NK-92 treated with Interleukin-12 subunit alpha and Interleukin-12 subunit beta, amount 100 ng/mL, for 24 hours (cell line): ENCODE results near the gene ZMYND11.

ENCODE experiments used
- DNase-seq: peaks from one replicate; lab custom pipeline; 2025; lab: John Stamatoyannopoulos, UW

Gene ZMYND11

DNA sequence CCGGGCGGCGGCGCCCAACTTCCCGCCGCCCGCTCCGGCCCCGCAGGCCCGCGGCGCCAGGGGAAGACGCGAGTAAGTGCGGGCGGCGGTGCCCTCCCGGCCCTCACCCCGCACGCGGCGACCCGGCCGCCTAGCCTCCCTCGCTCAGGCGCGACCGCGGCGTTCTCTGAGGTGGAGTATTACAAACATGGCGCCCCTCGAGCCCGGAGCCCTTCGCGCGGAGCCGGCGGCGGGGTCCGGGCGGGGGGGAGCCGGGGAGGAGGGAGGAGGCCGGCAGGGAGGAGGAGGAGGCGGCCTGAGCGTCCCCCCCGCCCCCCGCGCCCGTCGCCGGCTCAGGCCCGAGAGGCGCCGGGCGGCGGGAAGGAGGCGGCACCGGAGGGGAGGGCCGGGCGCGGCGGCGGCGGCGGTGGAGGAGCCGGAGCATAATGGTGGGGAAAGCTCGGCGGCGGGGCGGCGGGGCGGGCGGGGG, at the start of gene ZMYND11:
Gene ZMYND11, plus strand, starts transcription at position 324 of the 469 bp plus-strand sequence. CDS start 44,558 bp downstream, outside the sequence.
- DNase-seq = peak; percentile 36

DNA sequence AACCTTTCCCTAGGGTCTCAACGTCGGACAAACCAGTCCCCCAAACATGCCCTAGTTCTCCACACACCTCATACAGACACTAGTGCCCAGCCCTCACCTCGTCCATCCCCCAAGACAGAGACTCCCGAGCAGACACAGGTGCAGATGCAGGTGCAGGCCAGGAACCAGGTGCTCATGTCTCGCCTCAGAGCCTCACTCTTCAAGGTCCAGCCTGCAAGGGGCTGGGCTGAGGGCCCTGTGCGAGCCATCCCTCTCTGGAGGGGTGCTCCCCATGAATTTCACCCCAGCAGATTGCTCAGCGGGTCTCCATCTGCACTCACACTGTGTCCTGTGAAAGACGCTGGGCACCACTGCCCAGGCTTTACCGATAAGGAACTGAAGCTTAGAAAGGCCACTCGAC, 49.2 kb upstream of the ZMYND11 start:
- no peak for DNase-seq

DNA sequence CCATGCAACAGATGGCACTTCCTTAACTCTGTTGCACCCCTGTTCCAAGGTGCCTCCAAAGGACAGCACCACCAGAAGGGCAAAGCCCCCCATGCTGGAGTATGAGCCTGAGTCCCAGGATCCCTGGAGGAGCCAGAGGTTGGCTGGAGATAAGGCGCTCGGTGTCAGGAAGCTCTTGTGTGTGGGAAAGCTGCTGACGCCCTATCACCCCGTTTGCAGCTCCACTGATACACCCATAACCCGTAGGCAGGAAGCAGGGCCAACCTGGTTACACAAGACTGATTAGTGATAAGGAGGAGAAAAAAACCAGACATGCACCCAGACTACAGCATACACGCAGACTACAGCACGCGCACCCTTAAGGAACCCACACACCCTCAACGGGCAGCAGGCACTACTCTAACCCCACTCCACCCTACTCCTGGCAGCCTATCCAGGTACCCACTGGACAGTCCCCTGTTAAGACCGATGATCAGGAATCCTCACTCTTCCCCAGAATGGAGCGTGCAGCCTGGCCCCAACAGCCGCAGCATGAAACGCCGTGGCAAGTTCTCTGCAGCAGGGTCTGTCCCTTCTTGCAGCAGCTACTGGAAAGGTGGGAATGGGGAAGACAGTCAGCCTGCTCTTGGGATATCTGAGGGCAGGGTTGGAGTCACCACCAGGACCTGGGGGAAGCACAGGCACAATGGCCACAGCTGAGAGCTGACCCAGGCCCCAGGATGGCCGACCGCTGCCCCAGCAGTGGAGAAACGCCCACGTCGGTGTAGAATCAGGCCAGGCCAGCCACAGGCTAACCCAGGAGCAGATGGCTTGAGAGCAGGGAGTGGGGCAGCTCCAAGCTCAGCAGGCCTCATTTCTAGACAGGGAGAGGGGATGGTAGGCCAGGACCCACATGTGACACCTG, 47.8 kb upstream of the ZMYND11 start:
- no peak for DNase-seq

DNA sequence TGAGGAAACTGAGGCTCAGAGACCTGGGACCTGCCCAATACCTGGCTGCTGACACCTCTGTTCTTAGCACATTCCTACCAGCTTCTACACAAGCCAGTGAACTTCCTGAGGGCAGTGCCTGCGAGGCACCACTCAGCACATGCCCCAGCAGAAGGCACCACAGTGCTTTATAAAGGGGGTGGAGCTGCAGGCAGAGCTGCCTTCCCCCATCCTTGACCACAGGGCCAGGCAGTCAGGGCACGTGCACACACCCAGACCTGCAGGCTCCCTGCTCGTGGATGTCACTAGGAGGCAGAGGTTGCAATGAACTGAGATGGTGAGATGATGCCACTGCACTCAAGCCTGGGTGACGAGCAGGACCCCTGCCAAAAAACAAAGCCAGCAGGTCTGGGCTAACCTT, 47.0 kb upstream of the ZMYND11 start:
- DNase-seq = no peak

DNA sequence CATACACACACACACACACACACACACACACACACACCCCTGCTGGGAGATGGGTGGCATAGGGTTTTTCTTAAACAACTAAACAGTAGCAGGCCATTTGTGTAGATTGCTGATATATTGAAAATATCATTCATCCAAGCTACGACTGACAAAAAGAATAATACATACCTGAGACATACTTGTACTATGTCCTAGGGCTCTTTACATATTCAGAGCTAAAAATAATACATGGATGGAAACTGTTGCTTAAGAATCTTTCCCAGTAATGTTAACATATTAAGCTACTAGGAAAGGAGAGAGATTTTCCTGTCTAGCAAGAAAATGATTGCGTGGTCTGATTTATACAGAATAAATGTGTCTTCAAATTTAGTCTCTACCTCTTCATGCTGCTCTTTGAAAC, 46.0 kb upstream of the ZMYND11 start:
- no peak for DNase-seq

DNA sequence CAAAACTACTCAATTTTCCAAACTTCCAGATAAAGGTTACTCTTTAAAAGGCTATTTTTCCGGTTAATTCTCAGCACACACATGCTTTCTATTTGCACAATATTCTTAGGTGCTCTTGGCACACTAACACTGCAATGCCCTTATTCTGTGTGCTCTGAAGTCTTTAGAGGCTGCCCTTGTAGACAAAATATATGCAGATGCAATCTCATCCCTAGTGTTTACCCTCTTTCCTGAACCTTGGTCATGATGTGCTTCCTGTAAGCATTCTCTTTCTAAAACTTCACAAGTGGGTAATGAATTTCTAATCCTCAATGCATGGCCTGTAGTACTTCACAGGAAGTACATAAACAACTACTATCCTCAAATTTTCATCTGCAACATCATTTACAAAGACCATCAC, 45.1 kb upstream of the ZMYND11 start:
- no peak for DNase-seq

DNA sequence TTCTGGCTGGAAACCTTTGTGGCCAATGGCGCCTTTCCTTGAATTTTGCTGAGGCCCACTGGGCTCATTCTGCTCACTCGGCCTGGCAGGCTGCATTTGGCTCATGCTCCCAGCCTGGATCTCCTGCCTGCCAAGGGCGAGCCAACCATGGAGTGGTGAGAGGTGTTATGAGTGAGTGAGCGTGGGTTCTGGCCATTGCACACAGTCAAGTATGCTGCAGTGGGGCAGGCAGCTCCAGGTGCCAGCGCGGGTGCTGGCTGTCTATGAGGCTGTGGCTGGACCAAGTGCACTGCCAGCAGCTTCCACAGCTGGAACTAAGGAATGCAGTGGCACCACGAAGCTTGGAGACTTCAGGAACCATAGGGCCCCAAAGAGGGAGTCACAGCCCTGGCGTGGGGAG, 43.9 kb upstream of the ZMYND11 start:
- DNase-seq = no peak

DNA sequence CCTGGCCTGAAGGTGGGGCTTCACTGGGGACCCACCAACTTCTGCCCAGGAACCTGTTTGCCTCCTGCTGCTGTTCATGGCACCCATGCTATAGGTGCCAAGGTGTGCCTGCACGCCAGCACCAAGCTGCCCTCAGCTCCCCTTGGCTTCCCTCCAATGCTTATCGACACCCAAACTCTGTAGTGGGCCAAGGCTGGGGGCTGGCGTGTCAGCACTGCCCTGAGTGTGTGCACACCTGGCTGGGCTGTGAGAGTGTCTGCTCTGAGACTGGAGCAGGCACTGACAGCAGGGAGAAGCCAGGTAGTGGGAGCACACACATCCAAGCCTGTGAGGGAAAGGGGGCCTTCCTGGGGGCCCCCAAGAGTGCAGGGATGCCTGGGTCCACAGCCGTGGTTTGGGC, 43.1 kb upstream of the ZMYND11 start:
- DNase-seq = no peak

DNA sequence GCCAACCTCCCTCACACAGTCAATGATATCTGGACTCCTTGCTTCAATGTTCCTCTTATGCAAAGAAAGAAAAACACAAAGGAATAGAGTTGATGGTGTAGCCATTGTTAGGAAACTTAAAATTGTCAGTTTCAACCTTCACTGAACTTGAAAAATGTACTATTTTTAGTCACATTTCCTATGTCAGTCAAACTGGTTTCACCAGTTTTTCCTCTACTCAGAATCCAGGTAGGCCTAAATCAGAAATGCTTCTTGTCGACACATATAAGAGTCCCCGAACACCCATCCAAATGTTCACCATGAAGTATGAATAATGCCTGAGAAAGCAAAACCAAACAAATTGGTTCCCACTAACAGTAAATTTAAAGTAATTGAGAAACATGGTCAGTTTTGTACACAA, 42.4 kb upstream of the ZMYND11 start:
- no peak for DNase-seq

DNA sequence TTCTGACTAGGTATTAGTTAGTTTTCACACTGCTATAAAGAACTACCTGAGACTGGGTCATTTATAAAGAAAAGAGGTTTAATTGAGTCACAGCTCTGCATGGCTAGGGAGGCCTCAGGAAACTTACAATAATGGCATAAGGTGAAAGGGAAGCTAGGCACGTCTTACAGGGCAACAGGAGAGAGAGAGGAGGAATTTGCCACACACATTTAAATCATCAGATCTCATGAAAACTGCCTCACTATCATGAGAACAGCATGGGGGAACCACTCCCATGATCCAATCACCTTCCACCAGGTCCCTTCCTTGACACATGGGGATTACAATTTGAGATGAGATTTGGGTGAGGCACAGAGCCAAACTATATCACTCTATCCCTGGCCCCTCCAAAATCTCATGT, 40.6 kb upstream of the ZMYND11 start:
- no peak for DNase-seq

DNA sequence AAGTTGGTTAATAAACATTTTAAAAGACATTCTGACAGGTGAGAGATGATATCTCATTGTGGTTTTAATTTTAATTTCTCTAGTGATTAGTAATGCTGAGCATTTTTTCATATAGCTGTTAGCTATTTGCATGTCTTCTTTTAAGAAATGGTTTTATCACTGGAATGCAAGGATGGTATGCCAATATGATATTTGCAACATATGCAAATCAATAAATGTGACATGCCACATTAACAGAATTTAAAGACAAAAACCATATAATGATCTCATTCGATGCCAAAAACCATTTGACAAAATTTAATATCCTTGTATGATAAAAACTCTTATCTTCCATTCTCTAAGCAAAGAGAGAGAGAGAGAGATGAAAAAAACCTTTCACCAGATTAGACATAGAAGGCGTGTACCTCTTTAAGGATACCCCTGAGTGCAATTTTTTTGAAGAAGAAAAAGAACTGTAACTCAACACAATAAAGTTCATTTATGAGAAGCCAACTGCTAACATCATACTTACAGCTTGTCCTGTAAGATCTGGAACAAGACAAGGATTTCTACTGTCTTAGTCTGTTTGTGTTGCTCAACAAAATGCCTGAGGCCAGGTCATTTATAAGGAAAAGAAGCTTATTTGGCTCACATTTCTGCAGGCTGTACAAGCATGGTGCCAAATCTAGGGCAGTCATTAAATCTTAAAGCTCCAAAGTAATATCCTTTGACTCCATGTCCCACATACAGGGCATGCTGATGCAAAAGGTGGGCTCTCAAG, 39.7 kb upstream of the ZMYND11 start:
- DNase-seq = no peak

DNA sequence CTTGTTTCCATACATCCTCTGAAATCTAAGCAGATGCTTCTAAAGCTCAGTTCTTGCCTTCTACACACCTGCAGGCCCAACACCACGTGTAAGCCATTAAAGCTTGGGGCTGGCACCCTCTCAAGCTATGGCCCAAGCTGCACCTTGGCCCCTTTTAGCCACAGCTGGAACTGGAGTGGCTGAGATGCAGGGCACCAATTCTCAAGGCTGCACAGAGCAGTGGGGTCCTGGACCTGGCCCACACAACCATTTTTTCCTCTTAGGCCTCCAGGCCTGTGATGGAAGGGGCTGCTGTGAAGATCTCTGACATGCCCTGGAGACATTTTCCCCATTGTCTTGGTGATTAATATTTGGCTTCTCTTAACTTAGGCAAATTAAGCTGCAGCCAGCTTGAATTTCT, 38.8 kb upstream of the ZMYND11 start:
- DNase-seq = no peak

DNA sequence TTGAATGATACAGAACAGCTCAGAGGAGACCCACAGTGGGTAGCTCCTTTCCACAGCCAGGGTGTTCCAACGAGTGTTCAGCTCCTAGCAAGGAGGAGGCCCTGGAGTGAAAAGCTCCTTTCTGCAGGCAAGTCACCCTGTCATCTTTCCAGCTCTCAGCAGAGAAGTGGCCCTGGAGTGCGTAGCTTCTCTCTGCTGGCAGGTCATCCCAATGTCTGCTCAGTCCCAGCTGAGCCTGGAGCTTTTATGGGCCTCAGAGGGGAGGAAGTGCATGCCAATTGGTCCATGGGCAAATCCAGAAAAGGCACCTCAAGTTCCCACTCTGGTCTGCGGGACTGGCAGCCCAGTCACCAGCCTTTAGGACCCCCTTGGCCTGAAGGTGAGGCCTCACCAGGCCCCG, 30.8 kb upstream of the ZMYND11 start:
- DNase-seq = no peak

DNA sequence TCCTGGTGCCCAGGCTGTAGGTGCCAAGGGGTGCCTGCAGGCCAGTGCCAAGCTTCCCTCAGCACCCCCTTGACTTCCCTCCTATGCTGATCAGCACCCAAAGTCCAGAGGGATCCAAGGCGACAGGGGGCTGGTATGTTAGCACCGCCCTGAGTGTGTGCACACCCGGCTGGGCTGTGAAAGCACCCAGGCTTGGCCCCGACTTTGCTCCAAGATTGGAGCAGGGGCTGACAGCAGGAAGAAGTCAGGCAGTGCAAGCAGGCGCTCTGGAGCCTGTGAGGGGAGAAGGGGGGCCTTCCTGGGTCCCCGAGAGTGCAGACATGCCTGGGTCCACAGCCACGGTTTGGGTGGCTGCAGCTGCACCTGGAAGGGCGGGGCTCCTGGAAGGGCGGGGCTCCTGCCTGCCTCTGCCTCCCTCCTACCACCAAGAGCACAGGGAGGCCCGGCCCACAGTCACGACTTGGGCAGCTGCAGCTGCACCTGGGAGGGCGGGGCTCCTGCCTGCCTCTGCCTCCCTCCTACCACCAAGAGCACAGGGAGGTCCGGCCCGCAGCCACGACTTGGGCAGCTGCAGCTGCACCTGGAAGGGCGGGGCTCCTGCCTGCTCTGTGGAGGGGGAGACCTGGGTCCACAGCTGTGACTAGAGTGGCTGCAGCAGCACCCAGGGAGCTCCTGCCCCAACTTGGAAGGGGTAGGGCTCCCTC, 30.2 kb upstream of the ZMYND11 start:
- no peak for DNase-seq

DNA sequence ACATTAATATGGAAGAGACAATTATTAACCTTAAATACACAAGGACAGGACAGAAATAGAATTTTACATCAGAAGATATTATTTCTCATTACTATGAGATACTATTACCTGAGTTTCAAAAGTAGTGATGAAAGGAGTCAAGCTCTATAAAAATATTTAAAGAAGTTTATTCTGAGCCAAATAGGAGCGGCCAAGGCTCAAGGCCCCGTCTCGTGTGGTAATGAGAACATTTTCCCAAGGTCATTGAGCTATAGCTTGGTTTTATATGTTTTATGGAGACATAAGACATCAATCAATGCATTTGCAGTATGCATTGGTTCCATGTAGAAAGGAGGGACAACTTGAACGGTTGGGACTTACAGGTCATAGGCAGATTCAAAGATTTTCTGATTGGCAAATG, 29.4 kb upstream of the ZMYND11 start:
- no peak for DNase-seq

DNA sequence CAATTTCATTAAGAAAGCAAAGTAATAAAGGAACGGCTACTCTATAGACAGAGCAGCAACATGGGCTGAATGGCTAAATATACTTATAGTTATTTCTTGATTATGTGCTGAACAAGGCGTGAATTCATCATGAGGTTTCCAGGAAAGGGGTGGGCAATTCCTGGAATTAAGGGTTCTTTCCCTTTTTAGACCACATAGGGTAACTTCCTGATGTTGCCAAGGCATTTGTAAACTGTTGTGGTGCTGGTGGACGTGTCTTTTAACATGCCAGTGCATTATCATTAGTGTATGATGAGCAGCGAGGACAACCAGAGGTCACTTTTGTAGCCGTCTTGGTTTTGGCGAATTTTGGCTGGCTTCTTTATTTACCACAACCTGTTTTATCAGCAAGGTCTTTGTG, 28.5 kb upstream of the ZMYND11 start:
- no peak for DNase-seq

DNA sequence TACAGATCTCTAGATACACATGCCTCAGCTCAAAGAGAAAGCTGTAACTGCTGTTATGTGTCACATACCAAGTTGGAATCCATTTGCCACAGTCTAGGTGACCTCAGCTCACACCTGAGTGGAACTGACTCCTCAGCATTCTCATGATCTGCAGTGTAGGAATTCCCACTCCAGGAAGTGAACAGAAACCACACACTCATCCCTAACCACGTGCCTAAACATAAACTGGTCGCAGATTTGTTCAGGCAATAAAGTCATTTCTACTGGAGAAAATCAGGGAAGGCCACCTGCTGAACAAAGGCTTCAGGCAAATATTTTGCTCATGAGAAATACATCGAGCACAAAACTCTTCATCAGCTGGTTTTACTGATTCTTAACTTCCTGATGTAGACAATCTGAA, 23.0 kb upstream of the ZMYND11 start:
- no peak for DNase-seq

DNA sequence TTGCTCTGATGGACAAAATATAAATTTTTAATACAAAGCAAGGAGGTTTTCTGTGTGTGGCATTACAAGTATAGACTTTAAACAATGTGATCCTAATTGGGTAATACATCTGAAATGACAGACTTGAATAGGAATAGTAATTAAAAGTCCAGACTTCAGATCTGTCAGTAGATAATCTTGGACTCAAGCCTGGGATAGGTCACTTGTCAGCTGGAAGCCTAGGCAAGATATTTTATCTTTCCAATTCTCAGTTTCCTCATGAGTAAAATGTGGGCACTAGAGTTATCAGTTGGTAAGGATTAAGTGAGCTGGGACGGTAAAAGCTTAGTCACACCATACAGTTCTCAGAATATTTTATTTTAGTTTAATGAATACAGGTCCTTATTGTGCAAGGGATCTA, 10.4 kb upstream of the ZMYND11 start:
- DNase-seq = no peak

DNA sequence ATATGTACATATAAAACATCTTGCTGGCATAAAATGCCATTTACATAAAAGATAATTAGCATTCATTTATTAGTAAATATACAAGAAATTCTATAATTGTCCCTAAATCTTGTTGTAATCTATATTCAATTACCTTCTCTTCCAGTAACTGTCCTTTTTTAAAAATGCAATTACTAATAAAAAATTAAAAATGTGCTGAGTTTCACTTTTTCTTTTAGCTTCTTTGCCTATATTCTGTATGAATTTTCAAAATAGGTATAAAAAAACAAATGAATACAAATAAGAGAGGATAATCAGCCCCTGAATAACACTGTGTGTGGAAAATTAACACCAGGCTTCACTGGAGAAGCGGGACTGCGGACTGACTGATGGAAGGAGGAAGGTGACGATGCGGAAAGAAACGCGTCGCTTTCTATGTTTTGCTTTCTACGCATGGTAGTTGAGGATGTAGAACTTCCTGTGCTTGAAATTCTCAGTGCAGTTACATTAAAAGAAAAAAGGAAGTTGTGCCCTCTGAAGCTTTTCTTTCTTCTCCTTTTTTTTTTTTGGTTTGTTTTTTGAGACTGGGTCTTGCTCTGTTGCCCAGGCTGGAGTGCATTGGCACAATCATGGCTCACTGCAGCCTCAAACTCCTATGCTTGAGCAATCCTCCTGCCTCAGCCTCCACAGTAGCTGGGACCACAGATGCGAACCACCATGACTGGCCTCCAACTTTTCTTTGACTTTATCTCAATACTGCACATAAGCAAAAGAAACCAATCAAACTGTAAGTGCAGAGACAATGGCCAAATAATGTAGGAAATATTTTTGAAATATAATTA, 7.4 kb upstream of the ZMYND11 start:
- no peak for DNase-seq

DNA sequence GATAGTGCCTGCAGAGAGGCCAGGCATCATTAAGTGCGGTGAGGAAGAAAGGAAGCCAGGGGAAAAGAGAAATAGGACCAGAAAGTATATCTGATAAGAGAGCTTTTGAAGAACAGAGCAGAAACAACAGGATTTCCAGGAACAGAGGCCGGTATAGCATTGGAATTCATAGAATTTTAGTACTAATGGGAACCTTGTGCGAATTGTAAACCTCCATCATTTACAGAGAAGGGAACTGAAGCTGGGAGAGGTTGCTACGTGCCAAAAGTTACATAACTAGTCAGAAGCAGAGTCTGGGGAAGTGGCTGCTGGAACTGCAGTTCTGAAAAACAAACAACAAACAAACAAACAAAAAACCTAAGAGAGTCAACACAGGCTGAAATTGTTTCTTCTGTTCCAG, 5.4 kb upstream of the ZMYND11 start:
- no peak for DNase-seq
